Head of caudate nucleus (tissue), 42 donors: ENCODE data around the gene MAP3K4.
"Not testable (repeated sequence)": the region's sequence is repeated elsewhere in the genome, so short reads cannot be mapped to it uniquely, and the experiment has no call there.

Source experiments
- DNase-seq, 42 donors: peaks; one replicate each; pipeline versions ENCODE4 v3.0.0 to v3.0.0-alpha.2; 2020 to 2021; ENCODE audit warnings: mixed read lengths in 7 of 42
- intact Hi-C: fragments of 100-400 bp; cut with DNase I; formaldehyde crosslinking; loops from one replicate; pipeline ENCODE4 v1.15.0; 2022

MAP3K4 gene

DNA sequence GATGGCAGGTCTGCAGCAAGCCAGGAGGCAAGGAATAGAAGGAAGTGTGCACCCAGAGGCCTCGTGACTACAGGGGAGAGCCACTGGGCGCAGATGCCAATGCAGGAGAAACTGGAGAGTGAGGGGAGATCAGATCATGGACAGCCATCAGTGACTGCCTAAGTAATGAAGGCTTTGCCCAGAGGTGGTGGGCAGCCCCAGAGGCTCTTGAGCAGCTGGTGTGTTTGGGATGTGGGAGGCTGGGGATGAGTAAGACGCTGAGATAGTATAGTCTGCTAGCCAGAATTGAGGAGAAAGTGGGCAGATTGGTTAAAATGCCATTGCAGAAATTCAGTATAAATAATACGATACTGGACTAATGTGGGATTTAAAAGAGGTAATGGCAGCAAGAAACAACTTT is 111.9 kb downstream of the MAP3K4 start:
- DNase-seq = no peak
- intact Hi-C loops = loop anchor here (5.0 kb wide), 1 partner anchor 269 kb away; no protein-coding TSS in a partner anchor

DNA sequence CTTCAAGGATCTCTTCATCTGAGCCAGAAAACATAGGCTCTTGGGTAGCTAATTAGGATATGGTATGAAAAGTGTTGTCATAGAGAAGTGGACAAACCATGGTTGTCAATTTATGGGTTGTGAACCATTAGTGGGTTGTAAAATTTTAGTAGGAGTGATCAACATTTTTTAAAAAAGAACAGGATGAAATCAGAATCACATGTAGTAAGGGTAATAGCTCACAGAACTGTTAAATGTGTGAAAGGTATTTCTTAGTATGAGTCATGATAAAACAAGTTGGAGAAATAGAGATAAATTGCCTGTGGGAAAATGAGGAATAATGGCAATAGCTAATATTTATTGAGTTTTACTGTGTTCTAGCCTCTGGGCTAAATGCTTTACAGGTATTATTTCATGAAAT is 113.4 kb downstream of the MAP3K4 start:
- intact Hi-C loops = loop anchor here (5.0 kb wide), 1 partner anchor 267 kb away; no protein-coding TSS in a partner anchor
- DNase-seq = no peak

DNA sequence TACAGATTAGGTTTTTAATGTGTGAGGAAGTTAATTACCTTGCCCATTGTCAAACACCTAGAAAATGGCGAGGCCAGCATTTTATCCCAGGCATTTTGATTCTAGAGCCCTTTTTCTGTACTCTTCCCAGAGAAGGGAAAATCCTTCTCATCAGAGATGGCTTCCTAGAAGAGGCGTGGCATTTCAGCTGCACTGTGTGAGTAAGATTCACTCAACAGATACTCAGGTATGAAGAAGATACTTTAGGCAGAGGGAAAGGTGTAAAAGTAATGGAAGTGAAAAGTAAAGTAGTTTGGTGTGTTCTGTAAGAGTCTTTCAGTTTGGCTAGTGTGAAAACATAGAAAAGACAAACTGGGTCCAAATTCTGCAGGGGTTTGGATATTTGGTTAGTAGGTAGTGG is 113.8 kb downstream of the MAP3K4 start:
- DNase-seq = no peak

DNA sequence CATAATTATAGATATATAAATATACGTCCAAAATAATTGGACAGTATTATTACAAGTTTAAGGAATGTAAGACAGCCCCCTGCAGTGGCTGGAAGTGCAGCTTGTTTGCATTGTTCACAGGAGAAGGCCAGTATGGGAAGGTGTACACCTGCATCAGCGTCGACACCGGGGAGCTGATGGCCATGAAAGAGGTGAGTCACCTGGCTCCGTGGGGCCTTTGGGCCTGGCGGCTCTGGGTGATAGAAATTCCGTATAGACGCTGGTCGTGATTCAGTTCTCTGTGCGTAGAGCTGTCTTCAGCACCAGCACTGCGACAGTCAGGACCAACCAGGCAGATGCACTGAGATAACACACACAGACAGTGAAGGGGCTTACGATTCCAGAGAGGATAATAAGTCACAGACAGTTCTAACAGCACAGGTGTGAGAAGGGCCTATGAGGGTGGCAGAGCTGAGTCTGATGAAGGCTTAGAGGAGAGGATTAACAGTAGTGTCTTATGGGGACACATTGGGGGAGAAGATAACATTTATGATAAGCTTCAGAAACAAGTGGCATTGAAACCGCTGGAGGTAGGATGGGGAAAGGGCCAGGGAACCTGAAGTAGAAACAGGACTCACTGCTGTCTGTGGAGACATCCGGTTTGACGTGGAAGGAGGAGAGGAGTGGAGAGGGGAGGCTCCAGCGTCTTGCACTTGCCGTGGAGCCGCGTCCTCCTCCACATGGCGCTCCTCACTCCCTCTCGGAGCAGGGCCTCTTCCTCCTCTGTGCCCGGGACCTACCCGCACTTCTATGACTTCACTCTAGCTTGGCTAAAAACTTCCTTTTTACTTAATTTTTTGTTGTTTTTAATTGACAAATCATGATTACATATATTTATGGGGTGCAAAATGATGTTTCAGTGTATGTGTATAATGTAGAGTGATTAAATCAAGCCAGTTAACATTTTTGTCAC is 116.5 kb downstream of the MAP3K4 start:
- intact Hi-C loops = no loop called here
- no peak for DNase-seq

More for the DNA sequence above, 113.8 kb downstream of the MAP3K4 start:
- intact Hi-C loops = no loop called here

DNA sequence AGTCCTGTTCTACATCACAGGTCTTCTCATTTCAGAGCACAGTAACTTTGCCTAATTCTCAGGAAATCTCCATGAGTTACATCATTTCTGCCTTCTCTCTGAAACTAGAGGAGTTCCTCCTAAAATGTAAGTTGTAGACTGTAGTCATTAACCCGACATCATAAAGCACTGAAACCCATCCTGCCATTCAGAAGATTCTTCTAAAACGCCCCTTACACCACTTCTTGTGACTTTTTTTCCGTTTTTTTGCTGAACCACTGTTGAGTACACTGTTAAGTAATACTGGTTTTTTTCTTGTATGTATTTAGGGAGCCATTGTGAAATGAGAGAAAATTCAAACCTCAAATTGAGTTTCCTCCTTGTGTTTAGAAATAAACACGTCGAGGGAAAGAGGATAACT is 117.3 kb downstream of the MAP3K4 start:
- intact Hi-C loops = no loop called here
- no peak for DNase-seq

DNA sequence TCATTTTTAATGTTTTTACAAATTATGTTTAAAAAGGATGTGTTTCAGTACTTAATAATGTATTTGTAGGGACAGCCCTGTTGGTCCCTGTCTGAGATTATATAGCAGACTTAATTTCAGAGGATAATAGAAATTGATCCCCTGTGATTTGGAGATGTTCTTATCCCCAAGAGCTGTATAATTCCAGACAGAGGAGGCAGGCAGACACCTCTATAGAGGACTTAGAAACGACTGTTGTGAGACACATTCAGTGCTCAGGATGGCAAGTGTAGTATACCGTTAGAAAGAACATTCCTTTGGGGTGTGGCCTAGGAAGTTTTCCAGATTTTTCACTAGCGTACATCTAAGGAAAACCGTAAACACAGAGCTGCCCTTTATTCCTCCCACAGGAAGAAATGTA is 117.8 kb downstream of the MAP3K4 start:
- intact Hi-C loops = no loop called here
- no peak for DNase-seq

DNA sequence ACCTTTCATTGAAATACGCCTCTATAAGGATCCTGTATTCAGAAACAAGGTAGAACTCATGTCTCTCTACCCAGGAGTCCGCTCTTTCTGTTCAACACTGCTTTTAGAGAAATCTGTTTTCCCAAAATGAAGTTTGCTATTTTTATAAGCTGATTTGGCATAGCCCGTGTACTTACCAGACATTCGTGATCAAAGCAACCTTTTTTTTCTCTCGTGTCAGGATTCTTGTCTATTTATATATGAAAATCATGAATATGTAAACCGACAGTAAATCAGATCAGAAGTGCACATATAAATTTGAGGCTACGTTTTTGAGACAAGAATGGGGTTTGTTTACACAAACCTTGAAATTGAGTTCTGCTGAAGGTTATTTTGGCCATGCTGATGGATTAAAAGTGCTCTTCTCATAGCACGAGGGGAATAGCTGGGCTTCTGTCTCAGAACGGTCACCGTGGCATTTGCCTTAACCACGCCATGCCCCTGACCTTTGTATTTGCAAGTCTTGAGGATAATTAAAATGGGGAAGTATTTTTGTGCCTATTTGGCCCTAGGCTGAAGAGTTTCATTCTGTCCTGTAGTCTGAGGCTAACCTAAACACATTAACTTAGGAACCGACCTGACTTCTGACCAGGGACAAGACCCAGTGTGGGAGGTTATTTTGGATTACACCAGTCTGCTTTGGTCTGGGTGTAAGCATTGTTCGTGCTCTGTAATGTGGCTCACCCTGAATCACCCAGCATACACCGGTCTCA is 118.6 kb downstream of the MAP3K4 start:
- no peak for DNase-seq
- intact Hi-C loops = no loop called here

DNA sequence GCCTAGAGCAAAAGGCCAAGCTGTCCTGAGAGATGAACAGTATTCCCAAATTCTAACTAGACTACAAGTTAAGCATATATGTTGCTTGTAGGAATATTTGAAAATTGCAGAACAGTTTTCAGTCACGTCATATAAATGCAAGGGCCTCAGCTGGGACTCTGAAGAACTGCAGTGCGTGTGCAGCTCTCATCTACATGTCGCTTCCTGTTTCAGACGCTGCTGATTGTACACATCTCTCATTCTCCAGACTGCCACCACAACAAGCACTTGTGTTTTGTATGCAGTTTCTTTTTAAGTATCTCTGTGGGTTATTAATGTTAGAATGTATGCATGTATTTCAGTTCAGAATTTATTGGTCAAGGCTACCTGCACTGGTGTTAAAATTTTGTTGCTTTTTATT is 119.7 kb downstream of the MAP3K4 start:
- intact Hi-C loops = no loop called here
- DNase-seq = no peak

DNA sequence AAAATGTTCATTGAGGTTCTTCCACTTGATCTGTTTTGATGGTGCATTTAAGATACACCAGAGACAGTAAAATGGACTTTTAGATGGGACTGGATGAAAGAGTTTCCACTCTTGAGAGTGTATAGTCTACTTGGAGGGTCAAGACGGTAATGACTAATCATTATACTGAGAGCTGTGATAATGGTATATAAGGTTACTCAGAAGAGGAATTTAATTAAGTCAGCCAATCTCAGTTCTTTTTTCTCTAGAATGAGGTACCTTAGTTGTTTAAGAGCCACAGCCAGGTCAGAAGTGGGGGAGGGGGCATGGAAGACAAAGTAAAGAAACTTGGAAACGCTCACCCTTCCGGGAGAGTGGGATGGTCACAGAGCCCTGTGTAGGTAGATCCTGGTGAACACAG is 123.9 kb downstream of the MAP3K4 start:
- intact Hi-C loops = no loop called here
- DNase-seq = no peak

DNA sequence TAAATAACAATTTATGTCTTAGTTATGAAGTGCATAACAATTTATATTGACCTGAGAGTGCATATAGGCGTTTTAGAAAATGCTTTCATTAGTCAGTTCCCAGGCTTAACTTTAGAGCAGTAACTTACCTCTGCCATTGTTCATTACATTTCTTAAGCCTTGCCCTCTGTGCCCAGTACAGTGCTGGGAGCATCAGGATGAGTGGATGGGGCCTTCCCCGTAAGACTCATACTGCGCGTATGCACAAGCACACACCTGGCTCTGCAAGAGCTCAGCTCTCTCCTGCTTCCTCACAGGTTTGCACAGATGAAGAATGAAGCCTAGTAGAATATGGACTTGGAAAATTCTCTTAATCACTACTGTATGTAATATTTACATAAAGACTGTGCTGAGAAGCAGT is 125.0 kb downstream of the MAP3K4 start:
- intact Hi-C loops = no loop called here
- DNase-seq = no peak

DNA sequence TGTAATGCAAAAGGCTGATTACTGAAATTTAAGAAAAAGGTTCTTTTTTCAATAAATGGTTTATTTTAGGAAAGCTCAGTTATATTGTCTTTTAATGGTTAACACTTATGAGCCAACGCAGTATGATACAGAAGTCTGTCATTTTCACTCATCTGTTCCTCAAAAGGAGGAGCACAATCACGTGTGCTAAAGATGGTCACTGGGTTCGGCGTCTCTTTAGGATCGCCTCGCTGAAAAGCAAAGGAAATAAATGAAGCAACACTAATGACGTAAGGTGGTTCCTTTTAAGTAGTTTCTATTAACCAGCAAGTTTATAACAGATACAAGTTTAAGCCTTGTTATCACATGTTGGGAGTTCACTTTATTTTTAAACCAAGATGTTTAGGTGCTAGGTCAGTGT is 125.7 kb downstream of the MAP3K4 start:
- intact Hi-C loops = no loop called here
- DNase-seq = no peak

DNA sequence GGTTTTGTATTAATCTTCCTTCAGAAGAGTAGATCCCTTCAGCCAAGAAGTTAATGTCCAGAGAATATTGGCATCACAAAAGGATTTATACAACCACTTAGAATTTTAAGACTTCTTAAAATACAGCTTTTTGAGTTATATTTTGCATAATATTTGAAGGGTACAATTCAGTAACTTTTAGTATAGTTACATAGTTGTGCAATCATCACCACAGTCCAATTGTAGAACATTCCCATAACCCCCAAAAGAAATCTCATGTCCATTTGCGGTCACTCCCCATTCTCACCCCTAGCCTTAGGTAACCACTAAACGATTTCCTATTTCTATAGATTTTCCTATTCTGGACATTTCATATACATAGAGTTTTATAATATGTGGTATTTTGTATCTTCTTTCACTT is 126.4 kb downstream of the MAP3K4 start:
- no peak for DNase-seq
- intact Hi-C loops = no loop called here

DNA sequence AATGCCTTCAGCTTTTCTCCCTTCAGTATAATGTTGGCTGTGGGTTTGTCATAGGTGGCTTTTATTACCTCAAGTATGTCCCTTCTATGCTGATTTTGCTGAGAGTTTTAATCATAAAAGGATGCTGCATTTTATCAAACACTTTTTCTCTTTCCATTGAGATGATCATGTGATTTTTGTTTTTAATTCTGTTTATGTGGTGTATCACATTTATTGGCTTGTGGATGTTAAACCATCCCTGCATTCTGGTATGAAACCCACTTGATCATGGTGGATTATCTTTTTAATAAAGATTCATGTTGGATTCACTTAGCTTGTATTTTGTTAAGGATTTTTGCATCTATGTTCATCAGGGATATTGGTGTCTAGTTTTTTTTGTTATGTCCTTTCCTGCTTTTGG is 131.8 kb downstream of the MAP3K4 start:
- DNase-seq, intact Hi-C loops: not testable (repeated sequence)

DNA sequence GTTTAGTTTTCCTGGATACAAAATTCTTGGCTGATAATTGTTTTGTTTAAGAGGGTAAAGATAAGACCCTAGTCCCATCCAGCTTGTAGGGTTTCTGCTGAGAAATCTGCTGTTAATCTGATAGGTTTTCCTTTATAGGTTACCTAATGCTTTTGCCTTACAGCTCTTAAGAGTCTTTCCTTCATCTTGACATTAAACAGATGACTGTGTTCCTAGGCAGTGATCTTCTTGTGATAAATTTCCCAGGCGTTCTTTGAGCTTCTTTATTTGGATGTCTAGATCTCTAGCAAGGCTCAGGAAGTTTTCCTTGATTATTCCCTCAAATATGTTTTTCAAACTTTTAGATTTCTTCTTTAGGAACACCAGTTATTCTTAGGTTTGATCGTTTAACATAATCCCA is 134.0 kb downstream of the MAP3K4 start:
- intact Hi-C loops = no loop called here
- no peak for DNase-seq

DNA sequence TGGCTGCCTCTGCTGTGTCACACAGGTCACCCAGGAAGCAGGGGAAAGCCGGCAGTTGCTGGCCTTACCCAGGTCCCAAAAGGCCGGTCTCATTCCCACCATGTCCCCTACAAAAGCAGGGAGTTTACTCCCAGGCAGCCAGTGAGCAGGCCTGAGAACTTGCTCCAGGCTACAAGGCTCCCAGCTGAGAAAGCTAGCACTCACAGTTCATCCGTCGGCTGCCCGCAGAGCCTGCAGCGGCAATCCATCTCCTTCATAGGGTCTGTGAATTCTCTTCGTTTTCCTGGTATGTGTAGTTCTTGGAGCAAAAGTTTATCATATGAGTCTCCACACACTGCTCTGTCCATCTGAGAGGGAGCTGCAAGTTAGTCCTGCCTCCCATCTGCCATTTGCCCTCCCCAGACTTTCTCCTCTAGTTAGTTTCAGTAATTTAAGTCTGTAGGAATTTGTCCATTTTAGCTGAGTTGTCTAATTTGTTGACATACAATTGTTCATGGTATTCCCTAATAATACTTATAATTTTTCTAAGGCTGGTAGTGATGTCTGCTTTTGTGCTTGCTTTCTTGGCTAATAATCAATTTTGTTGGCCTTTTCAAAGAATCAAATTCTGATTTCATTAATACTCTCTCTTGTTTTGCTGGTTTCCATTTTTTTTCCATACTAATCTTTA is 135.6 kb downstream of the MAP3K4 start:
- intact Hi-C loops = no loop called here
- no peak for DNase-seq

DNA sequence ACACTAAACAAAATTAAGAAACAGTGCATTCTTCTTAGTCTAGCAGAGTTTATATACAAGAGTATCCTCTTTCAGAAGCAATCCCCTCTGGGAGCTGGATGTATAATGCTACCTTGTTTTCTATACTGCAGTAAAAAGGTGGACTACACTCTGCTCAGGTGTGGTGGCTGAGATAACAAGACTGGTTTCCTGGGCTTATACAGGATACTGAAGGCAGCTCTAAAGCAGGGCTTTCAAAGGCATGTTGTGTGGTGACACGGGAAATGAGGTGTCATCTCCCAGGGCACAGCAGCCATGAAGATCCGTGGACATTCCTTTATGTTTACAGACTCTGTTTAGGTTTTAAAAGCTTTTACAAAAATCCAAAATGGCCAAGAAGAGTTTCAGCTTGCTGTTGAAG is 136.7 kb downstream of the MAP3K4 start:
- intact Hi-C loops = no loop called here

DNA sequence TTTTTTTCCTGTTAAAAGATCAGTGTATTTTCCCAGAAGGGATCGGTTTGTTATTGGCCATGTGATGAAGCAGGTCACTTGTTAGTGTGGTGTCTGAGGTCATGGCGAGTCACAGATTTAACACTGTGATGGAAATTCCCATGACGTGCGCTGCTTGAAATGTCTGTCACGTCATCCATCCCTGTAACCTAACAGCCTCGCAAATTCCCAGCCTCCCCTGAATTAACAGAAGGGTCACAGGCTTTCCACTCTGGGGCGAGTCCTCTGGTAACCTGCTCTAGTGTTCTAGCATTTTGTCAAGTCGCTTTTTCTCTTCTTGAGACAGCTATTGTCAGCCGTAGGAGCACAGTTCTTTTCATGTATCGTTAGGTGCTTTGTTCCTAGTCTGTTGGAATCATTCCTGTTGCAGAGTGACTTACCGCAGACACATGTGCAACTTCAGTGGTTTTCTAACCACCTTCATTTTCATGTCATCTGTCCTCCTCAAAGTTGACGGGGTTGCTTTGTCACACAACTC is 137.2 kb downstream of the MAP3K4 start:
- no peak for DNase-seq
- intact Hi-C loops = no loop called here

More for the DNA sequence above, 136.7 kb downstream of the MAP3K4 start:
- no peak for DNase-seq

DNA sequence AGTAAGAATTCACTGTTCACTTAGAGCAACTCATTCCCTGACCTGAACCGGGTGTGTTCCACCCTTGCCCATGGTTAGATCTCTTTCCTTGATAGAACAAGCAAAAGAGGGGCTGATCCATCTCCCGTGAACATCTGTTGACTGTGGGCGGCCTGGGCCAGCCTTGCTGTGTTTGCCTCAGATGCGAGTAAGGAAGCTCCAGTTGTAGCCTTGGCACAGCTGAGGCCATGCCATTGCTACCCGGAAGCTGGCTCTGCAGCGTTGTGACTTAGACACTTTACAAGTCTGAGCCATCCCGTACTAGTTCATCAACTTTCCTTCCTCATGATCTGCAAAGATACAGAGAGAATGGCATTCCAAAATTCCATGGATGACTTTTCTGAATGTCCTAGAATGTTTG is 139.0 kb downstream of the MAP3K4 start:
- intact Hi-C loops = no loop called here
- DNase-seq = no peak

DNA sequence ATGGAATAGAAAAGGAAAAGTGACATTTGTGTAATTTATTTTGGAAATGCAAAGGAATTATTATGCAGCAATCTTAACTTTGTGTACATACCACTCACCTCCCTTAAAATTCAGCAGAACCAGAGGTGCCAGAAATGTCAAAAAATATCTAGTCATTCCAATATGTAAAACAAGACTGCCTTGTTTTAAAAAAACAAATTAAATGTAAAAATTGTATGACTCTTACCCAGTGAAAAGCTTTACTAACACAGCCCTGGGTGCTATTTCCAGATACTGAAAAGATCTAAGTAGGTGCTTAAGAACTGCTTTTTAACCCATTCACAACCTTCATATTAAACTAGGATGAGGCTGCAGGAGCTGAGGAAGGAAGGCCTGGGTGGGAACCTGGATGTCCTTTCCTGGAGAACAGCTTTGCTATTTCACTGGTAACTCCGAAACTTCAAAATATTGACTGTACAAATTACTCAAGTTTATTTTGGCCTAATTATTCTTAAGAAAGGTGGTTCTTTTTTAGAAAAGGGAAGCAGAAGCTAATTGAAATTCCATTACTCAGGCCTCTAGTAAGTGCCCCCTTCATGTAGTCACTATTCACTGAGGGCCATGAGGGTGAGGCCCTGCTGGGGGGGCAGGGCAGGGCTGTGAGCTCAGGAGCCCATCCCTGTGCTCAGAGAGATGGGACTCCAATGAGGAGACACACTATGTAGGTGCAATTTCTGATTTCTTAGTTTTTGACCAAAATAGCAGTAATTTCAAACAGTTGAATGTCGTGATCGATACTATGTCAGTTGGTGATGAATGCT is 139.6 kb downstream of the MAP3K4 start:
- intact Hi-C loops = no loop called here
- no peak for DNase-seq
